Omental fat pad (tissue), 4 donors: Measurements from ENCODE around the gene OOSP3. TPM values are rescaled to one million over a fixed set of nuclear protein-coding genes. Genes with fewer than 3 reads are reported as not detected.

Experiments used
- ATAC-seq: fragments of 150-250 bp; one replicate; pipeline ENCODE4 v1.9.1; 2016; ENCODE audit warnings: mild to moderate bottlenecking, moderate library complexity; ENCODE audit not compliant: low FRiP score
- DNase-seq: peaks from one replicate; pipeline ENCODE4 v3.0.0-alpha.2; 2019; ENCODE audit warnings: low spot score
- CTCF ChIP-seq, 3 donors: fragments of 450-650 bp; IDR thresholded peaks; one replicate each; pipeline ENCODE4 v1.5.1; 2016 to 2017; ENCODE audit warnings: antibody characterized with exemption in 3 of 3, mild to moderate bottlenecking in 3 of 3, moderate library complexity in 2 of 3
- total RNA-seq, 4 donors: library from RNA; depleted of rRNA; stranded (reverse); fragments of >200 nt; gene quantifications; one replicate each; pipeline ENCODE4 v1.1.0, GENCODE V29; 2016

OOSP3 gene, protein sequence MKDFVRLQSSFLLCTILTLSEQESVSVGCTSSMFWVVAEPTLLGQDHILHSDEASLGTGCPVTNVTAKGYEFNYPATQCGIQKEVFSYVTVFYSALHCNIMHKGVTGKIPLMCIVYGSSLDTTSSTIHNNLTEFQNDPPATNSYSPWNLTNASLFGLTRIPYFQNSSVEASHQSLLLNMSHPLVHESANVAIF
- not detected for total RNA-seq

- ATAC-seq (no peak), DNase-seq (no peak)
- no peak for TF ChIP-seq CTCF (IDR thresholded peaks at IDR 0.05)
Measured at GRCh38 chr11:59878575-59878974, at the start of gene OOSP3. Gene OOSP3 (plus strand): TSS chr11:59878782. CDS start chr11:59878809, 27 bp downstream.

DNA sequence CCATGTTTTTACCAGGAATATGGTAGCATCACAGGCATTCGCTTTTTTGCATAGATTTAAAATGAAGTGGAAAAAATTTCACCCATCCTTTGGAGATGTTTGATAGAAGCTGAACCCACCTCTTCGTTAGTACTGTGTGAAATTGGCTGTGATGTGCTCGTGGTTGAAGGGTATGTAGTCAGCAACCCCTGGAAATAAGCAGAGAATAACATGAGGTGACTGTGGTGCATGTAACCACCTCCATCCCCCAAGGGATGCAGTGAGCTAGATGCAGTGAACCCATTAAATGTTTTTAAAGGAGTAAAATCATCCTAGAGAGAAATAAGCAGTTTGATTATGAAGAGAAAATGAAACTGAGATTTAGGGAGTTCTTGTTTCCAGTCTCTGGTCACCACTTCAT is 49.2 kb upstream of the OOSP3 start:
- ATAC-seq, result no peak
- no peak for TF ChIP-seq CTCF (IDR thresholded peaks at IDR 0.05)
- no peak for DNase-seq

DNA sequence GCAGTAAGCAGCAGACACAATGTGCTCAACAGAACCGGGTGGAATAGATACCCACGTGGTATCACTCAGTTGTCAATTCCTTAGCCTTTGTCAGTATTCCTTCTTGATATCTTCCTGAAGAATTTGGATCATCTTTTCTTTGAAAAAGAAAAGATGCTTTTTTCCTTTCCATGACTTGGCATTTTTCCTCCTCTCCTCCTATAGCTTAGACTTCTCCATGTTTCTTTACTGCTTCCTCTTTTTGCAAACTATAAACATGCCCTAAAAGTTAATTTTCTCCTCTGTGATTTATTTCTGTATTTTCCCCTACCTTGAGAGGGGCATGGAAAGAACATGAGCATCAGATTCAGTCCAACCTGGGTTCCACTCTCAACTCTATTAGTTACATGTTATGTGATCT is 45.0 kb upstream of the OOSP3 start:
- TF ChIP-seq CTCF (IDR thresholded peaks at IDR 0.05), result no peak
- DNase-seq (no peak), ATAC-seq (no peak)

- TF ChIP-seq CTCF (IDR thresholded peaks at IDR 0.05), result no peak
- no peak for DNase-seq
- ATAC-seq, result no peak
Measured at GRCh38 chr11:59839615-59840014, 39.0 kb upstream of the OOSP3 start.

DNA sequence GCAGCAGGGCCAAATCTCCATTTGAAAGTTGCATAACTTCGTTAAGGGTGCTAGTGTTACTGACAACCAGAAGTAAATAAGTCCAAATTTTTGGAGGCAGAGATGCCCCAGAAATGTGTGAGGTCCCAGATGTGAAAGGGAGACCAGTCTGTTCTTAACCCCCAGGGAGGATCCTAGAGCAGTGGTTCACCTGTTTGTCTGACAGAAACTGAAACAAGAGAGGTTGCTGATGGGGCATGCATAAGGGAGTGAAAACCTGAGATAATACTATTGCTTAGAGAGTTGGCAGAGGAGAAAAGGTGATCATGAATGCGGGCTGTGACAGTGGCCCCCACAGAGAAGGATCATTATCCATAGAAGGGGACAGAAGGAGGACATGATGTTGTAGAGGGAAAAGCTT is 37.1 kb upstream of the OOSP3 start:
- TF ChIP-seq CTCF (IDR thresholded peaks at IDR 0.05), result no peak
- no peak for ATAC-seq
- DNase-seq, result no peak

GRCh38 chr11:59842316-59842715 is 36.3 kb upstream of the OOSP3 start:
- TF ChIP-seq CTCF (IDR thresholded peaks at IDR 0.05), result no peak

DNA sequence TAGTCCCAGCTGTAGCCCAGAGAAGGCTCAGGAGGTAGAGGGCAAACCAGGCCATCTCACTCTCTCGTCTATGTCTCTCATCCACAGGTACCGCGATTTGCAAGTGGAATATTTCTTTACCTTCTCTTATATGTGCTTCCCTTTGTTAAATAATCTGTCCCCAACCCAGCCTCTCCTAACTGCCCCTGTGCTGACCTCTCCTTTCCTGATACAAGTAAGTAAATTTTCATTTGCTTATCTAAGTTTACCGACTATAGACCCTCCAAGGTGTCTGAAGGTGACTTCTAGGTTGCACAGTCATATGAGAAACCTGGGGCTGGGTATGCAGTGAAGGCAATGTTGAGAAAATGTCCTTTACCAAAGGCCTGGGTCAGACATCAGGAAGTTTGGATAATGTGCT is 33.2 kb upstream of the OOSP3 start, which contains the start of gene CBLIF:
Gene CBLIF, minus strand, starts transcription at position 101 of the 400 bp plus-strand sequence. Its CDS starts 46 bp downstream, at position 55.
- ATAC-seq, result no peak
- no peak for TF ChIP-seq CTCF (IDR thresholded peaks at IDR 0.05)
- no peak for DNase-seq

More at GRCh38 chr11:59842316-59842715, 36.3 kb upstream of the OOSP3 start:
- ATAC-seq, result no peak
- no peak for DNase-seq
